ENCODE results near the gene AGFG1. TPM values are rescaled to one million over a fixed set of nuclear protein-coding genes. Genes with fewer than 3 reads are reported as not detected.

Gene AGFG1
- total RNA-seq, 2 donors from 2014 or later = 47.8 to 75.7 TPM

DNA sequence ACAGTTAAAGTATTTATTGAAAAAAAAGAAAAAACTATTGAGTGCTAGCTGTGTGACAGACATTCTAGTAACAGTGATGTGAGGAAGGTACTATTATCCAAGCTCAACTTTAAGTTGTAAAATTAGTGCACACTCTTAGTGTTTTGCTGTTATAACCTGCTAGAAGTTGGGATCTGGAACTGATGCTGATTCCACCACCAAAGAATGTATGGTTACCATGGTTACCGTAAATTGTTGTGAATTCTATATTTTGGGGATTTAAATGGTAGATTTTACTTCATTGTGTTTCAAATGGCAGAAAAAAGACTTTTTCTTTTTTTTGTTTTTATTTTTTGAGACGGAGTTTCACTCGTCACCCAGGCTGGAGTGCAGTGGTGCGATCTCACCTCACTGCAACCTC, 5.3 kb downstream of the AGFG1 start:
- Histone ChIP-seq H3K27ac (no peak overlapping the region), H3K4me1 (peaks cover 0 to 43% of the 10 kb centered on the region in 2 donors)

GRCh38 chr2:227479865-227480475, 8.0 kb downstream of the AGFG1 start:
- peaks cover 0 to 23% of the 10 kb centered on the region in 2 donors for H3K4me1 ChIP-seq
- no peak for DNase-seq (ENCODE audit: low spot score)

More for the DNA sequence above, 5.3 kb downstream of the AGFG1 start:
- no peak for DNase-seq (ENCODE audit: low spot score)
- H3K4me3 ChIP-seq = no peak overlapping the region
- no peak for TF ChIP-seq CTCF (IDR thresholded peaks at IDR 0.05)
- no peaks in the 10 kb centered on the region for H3K9me3 ChIP-seq
- H3K27me3 ChIP-seq = no peaks in the 10 kb centered on the region
- no peaks in the 10 kb centered on the region for H3K36me3 ChIP-seq

DNA sequence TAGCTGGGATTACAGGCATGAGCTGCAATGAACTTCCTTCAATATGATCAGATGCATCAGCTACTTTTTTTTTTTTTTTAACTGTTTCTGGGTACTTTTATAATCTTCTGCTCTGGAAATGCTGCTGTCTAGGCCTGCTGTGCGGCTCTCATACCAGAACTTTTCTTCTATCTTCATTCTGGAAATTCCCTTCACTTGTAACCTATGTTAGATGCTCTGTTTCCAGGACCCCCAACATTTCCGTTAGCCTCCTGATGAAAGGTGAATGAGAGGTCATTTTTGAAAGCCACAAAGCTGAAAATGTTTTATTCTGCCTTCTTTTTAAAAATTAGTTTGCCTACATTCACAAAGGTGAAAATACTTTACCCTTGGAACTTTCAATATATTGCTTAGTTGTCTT, 8.6 kb downstream of the AGFG1 start:
- H3K36me3 ChIP-seq = no peaks in the 10 kb centered on the region
- no peak overlapping the region for H3K27ac ChIP-seq
- no peak overlapping the region for H3K4me3 ChIP-seq
- no peaks in the 10 kb centered on the region for H3K9me3 ChIP-seq
- H3K4me1 ChIP-seq = peaks cover 0 to 18% of the 10 kb centered on the region in 2 donors
- no peak for TF ChIP-seq CTCF (IDR thresholded peaks at IDR 0.05)
- no peak for DNase-seq (ENCODE audit: low spot score)
- H3K27me3 ChIP-seq = no peaks in the 10 kb centered on the region

More at GRCh38 chr2:227479865-227480475, 8.0 kb downstream of the AGFG1 start:
- Histone ChIP-seq H3K4me3 (no peak overlapping the region), H3K9me3 (no peaks in the 10 kb centered on the region), H3K27ac (no peak overlapping the region), H3K36me3 (no peaks in the 10 kb centered on the region), H3K27me3 (no peaks in the 10 kb centered on the region)
- TF ChIP-seq CTCF (IDR thresholded peaks at IDR 0.05) = peak in 1 of 2 donors; percentile 55

DNA sequence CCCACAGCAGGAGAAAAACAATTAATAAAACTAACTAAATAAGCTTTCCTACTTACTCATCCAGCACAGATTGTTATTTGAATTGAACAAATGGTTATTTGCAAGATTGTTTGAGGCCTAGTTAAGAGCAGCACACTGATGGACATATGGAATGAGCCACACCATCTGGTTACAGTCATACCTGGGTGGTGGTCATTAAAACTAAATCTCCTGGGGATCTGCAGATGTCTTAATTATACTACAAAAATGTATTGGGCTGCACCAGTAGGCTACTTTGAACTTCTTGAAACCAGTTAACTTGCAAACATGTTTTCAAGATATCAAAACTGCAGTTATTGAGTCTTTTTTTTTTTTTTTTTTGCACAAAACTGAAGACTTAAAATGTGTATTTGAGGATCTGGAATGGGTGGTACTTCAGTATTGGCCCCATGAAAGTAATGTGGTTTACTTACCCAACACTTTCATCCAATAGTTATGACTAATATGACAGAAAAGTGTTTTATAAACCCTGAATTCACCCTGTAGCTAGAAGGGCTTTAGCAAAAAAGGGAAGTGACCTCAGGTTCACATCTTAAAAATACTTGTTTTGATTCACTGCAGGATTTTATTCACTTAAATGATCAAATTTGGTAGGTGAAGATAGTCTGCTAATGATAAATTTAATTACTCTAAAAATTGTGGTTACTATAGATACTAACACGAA, 10.8 kb downstream of the AGFG1 start:
- no peaks in the 10 kb centered on the region for H3K9me3 ChIP-seq
- no peaks in the 10 kb centered on the region for H3K36me3 ChIP-seq
- no peak for TF ChIP-seq CTCF (IDR thresholded peaks at IDR 0.05)
- peaks cover 0 to 26% of the 10 kb centered on the region in 2 donors for H3K4me1 ChIP-seq
- H3K27me3 ChIP-seq = no peaks in the 10 kb centered on the region
- DNase-seq (ENCODE audit: low spot score) = no peak
- no peak overlapping the region for H3K4me3 ChIP-seq
- H3K27ac ChIP-seq = no peak overlapping the region

GRCh38 chr2:227485429-227485828, 13.5 kb downstream of the AGFG1 start:
- TF ChIP-seq CTCF (IDR thresholded peaks at IDR 0.05) = no peak
- H3K9me3 ChIP-seq = no peaks in the 10 kb centered on the region
- no peak for DNase-seq (ENCODE audit: low spot score)
- no peaks in the 10 kb centered on the region for H3K36me3 ChIP-seq
- no peak overlapping the region for H3K27ac ChIP-seq
- no peak overlapping the region for H3K4me3 ChIP-seq
- H3K4me1 ChIP-seq = peaks cover 0 to 24% of the 10 kb centered on the region in 2 donors
- H3K27me3 ChIP-seq = no peaks in the 10 kb centered on the region

Data from right atrium auricular region (tissue), 2 donors.